HCT116 (cell line): Measurements from ENCODE around the gene TMCO4.

Experiments used
- CTCF ChIP-seq, 3 experiments: fragments of 200-600 bp in 1 of 3; sonication (generic) in 1 of 3; IDR thresholded peaks in 2 of 3; conservative IDR thresholded peaks in 1 of 3; 2 replicates each; pipeline ENCODE4 v1.5.1; 2012 to 2017; ENCODE audit warnings: low read depth in 2 of 3, low read length in 2 of 3, antibody characterized with exemption in 1 of 3, borderline replicate concordance in 1 of 3, control low read depth in 1 of 3, mild to moderate bottlenecking in 1 of 3, mixed read lengths in 1 of 3, mixed run types in 1 of 3, moderate library complexity in 1 of 3; ENCODE audit not compliant: insufficient read depth in 1 of 3
- EZH2 ChIP-seq: fragments of 200-600 bp; sonication (generic); IDR thresholded peaks from 2 replicates; pipeline ENCODE4 v1.6.1; 2017; ENCODE audit warnings: antibody characterized with exemption, mixed run types
- EZH2phosphoT487 ChIP-seq: fragments of 200-600 bp; IDR thresholded peaks from 2 replicates; pipeline ENCODE4 v1.6.1; 2018; ENCODE audit warnings: antibody characterized with exemption, borderline replicate concordance
- JUND ChIP-seq: IDR thresholded peaks from 2 replicates; pipeline ENCODE4 v1.6.1; 2012
- POLR2A ChIP-seq: IDR thresholded peaks from 2 replicates; pipeline ENCODE4 v1.7.0; 2011; ENCODE audit warnings: borderline replicate concordance; ENCODE audit not compliant: insufficient read depth, insufficient read length; ENCODE audit errors: extremely low read depth
- POLR2AphosphoS5 ChIP-seq: IDR thresholded peaks from 2 replicates; pipeline ENCODE4 v1.6.1; 2011; ENCODE audit warnings: mild to moderate bottlenecking, low read depth, low read length, moderate library complexity
- RAD21 ChIP-seq: IDR thresholded peaks from 2 replicates; pipeline ENCODE4 v1.6.1; 2012; ENCODE audit warnings: low read depth, mild to moderate bottlenecking
- REST ChIP-seq: IDR thresholded peaks from 2 replicates; pipeline ENCODE4 v1.6.1; 2012; ENCODE audit warnings: low read depth
- TCF7L2 ChIP-seq: IDR thresholded peaks from 2 replicates; pipeline ENCODE4 v1.7.0; 2011; ENCODE audit warnings: borderline replicate concordance, inconsistent platforms; ENCODE audit not compliant: insufficient read depth, insufficient read length; ENCODE audit errors: extremely low read depth
- ZBTB33 ChIP-seq: IDR thresholded peaks from 2 replicates; pipeline ENCODE4 v1.6.1; 2011; ENCODE audit warnings: mild to moderate bottlenecking, low read length, moderate library complexity; ENCODE audit not compliant: insufficient replicate concordance; ENCODE audit errors: extremely low read depth
- ZNF274 ChIP-seq: fragments of 200-500 bp; sonication (Bioruptor generic); IDR thresholded peaks from 2 replicates; pipeline ENCODE4 v1.6.1; 2014; ENCODE audit warnings: mild to moderate bottlenecking, low read depth, low read length, inconsistent platforms
- TF ChIP-seq, protein P1 (sequence below): IDR thresholded peaks from 2 replicates; pipeline ENCODE4 v1.6.1; 2012

- TF ChIP-seq POLR2AphosphoS5 (no peak), CTCF (IDR thresholded peaks at IDR 0.05 in 2 of 3, conservative IDR thresholded peaks at IDR 0.05 in 1 of 3; ENCODE audit: borderline replicate concordance in 1 of 3, insufficient read depth in 1 of 3, low read depth in 2 of 3, low read length in 2 of 3) (no peak), POLR2A (no peak), JUND (no peak), REST (peak; percentile 87), ZNF274 (no peak), EZH2 (no peak), ZBTB33 (no peak), EZH2phosphoT487 (no peak), RAD21 (no peak), TCF7L2 (no peak)
- TF ChIP-seq, protein P1, sequence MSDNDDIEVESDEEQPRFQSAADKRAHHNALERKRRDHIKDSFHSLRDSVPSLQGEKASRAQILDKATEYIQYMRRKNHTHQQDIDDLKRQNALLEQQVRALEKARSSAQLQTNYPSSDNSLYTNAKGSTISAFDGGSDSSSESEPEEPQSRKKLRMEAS, result no peak
Observed at GRCh38 chr1:19676438-19676922, 123.2 kb downstream of the TMCO4 start.
